Psoas muscle (tissue), 8 donors: Measurements from ENCODE around the gene HOXD4. TPM values are rescaled to one million over a fixed set of nuclear protein-coding genes. Genes with fewer than 3 reads are reported as not detected.
A peak's percentile ranks its signal among the peaks of the same experiment; 100 is the strongest.

Experiments
- ATAC-seq, 4 donors: fragments of 200-7000 bp; cut with Tn5 transposase; one replicate each; pipeline ENCODE4 v1.9.1; 2020; ENCODE audit warnings: moderate library complexity in 3 of 4, mild to moderate bottlenecking in 2 of 4
- DNase-seq, 2 donors: peaks; one replicate each; pipeline ENCODE4 v3.0.0-alpha.2; 2020
- H3K27ac ChIP-seq: fragments of 200-600 bp; one replicate; pipeline ENCODE4 v1.8.0; 2022
- H3K27me3 ChIP-seq, 3 donors: fragments of 200-600 bp in 1 of 3; one replicate each; pipeline versions ENCODE4 v1.6.1 to v1.8.0; 2013 to 2022; ENCODE audit warnings: low read length in 2 of 3, mild to moderate bottlenecking in 2 of 3, moderate library complexity in 1 of 3; ENCODE audit not compliant: insufficient read depth in 3 of 3
- H3K36me3 ChIP-seq, 2 donors: fragments of 200-600 bp in 1 of 2; one replicate each; pipeline versions ENCODE4 v1.6.1 to v1.8.0; 2013 to 2022; ENCODE audit warnings: low read depth in 1 of 2, mild to moderate bottlenecking in 1 of 2, moderate library complexity in 1 of 2; ENCODE audit not compliant: insufficient read depth in 1 of 2
- H3K4me1 ChIP-seq: fragments of 200-600 bp; one replicate; pipeline ENCODE4 v1.8.0; 2022
- H3K4me3 ChIP-seq: fragments of 200-600 bp; one replicate; pipeline ENCODE4 v1.8.0; 2022; ENCODE audit warnings: mild to moderate bottlenecking
- H3K9me3 ChIP-seq: fragments of 200-600 bp; one replicate; pipeline ENCODE4 v1.8.0; 2022
- CTCF ChIP-seq: fragments of 200-600 bp; IDR thresholded peaks from one replicate; pipeline ENCODE4 v1.8.0; 2022; ENCODE audit warnings: antibody characterized with exemption
- WGBS, 3 donors: extraction: QIAGEN DNeasy Blood & Tissue Kit; methylation state at CpG; one replicate each; pipeline versions ENCODE4 v1.1.6 to v1.1.7; 2013; 5-methylcytosine and 5-hydroxymethylcytosine counted together
- intact Hi-C, 2 donors: fragments of 100-400 bp; cut with DNase I; formaldehyde crosslinking; loops; one replicate each; pipeline versions ENCODE4 v1.11.0 to v1.14.2; 2022
- polyA plus RNA-seq, 3 donors: library from polyadenylated mRNA; stranded (reverse); fragments of 200-250 nt; gene quantifications; one replicate each; pipeline ENCODE4 v1.2.3, GENCODE V29; 2013
- total RNA-seq, 4 donors: library from RNA; stranded (reverse); fragmentation: NEBNext Ultra II Directional in 2 of 4; extraction: Animal tissue kit (Norgen Biotek cat#: 25700) in 2 of 4; gene quantifications; one replicate each; pipeline versions ENCODE4 v1.2.1 to v1.2.4, GENCODE V29; 2021 to 2023
- donor health status: healthy with polysubstance abuse.
- donor health status: DM: no; HTN: no; CAD: no; lungs with moderate emphysema.
- donor health status: Bipolar disorder and iron deficiency.
- donor health status: healthy.
- donor health status: DM: yes; HTN: yes; CAD: no.
- donor health status: DM: no; HTN: no; CAD: no.
- donor health status: DM: no; HTN: no; CAD: no.
- donor health status: DM: yes; HTN: yes; CAD: no.

Gene HOXD4
- total and polyA plus RNA-seq, 7 donors = 0.26 to 4.1 (median 1.2) TPM

GRCh38 chr2:176137906-176138305, 13.4 kb upstream of the HOXD4 start:
- Histone ChIP-seq H3K9me3 (no peaks in the 10 kb centered on the region), H3K27me3 (no peaks in the 10 kb centered on the region), H3K4me1 (peaks cover 30% of the 10 kb centered on the region), H3K4me3 (peak overlapping the region; percentile 89), H3K36me3 (no peaks in the 10 kb centered on the region), H3K27ac (peak overlapping the region; percentile 93)
- no peak for DNase-seq
- intact Hi-C loops = loop anchor here in 1 of 2 donors (5.0 kb wide), 1 partner anchor 399 kb away; no protein-coding TSS in a partner anchor
- WGBS, 3 donors = 48 to 59% (median 57%) methylated on average over 8 of the region's 8 CpGs
- no peak for TF ChIP-seq CTCF
- no peak for ATAC-seq

GRCh38 chr2:176138526-176138922, 12.8 kb upstream of the HOXD4 start:
- Histone ChIP-seq H3K4me1 (peaks cover 24% of the 10 kb centered on the region), H3K27me3 (no peaks in the 10 kb centered on the region), H3K27ac (peak overlapping the region; percentile 93), H3K36me3 (no peaks in the 10 kb centered on the region), H3K9me3 (no peaks in the 10 kb centered on the region), H3K4me3 (peak overlapping the region; percentile 89)
- WGBS, 3 donors = 26 to 32% (median 31%) methylated on average over 14 of the region's 14 CpGs
- intact Hi-C loops = loop anchor here in 1 of 2 donors (5.0 kb wide), 1 partner anchor 399 kb away; no protein-coding TSS in a partner anchor
- TF ChIP-seq CTCF = no peak
- ATAC-seq (no peak), DNase-seq (no peak)

DNA sequence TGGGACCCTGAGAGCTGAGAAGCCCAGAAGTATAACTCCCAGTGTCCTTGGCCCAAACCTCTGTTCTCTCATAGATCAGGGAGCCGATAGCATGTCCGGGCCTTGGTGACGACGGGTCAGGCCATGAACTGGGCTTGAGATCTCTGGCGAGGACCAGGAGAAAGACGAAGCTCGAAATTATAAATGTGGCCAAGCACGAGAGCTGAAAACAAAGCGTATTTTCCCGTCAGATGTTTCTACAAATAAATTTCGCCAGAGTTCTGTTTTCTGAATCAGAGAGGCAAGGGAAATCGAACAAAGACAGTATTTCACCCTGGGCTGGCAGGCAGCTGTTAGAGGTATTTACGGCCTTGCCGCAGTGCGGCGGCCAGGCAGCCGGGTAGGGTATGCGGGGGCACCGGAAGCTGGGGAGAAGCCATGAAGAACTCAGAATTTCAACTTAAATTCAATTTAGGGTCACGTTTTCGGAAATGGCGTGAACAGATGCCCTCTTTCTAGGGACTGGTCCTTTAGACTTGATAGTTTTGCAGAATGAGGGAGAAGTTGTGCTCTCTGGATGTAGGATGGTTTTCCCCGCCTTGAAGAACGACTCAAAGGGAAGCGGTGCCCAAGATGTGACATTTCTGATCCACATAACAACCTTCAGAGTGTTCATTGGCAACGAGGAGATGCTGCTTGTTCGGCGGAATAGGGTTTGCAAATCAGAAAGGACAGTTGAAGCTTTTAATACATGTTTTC, 12.3 kb upstream of the HOXD4 start:
- no peaks in the 10 kb centered on the region for H3K27me3 ChIP-seq
- H3K9me3 ChIP-seq = no peaks in the 10 kb centered on the region
- WGBS, 3 donors = 24 to 32% (median 27%) methylated on average over 28 of the region's 28 CpGs
- ATAC-seq = peak in 2 of 4 donors; percentile 29 to 31
- intact Hi-C loops = loop anchor here in 1 of 2 donors (5.0 kb wide), 1 partner anchor 398 kb away; no protein-coding TSS in a partner anchor
- TF ChIP-seq CTCF = no peak
- H3K4me3 ChIP-seq = peak overlapping the region; percentile 89
- no peaks in the 10 kb centered on the region for H3K36me3 ChIP-seq
- peak overlapping the region; percentile 93 for H3K27ac ChIP-seq
- peak in 1 of 2 donors; percentile 51 for DNase-seq
- peaks cover 22% of the 10 kb centered on the region for H3K4me1 ChIP-seq

DNA sequence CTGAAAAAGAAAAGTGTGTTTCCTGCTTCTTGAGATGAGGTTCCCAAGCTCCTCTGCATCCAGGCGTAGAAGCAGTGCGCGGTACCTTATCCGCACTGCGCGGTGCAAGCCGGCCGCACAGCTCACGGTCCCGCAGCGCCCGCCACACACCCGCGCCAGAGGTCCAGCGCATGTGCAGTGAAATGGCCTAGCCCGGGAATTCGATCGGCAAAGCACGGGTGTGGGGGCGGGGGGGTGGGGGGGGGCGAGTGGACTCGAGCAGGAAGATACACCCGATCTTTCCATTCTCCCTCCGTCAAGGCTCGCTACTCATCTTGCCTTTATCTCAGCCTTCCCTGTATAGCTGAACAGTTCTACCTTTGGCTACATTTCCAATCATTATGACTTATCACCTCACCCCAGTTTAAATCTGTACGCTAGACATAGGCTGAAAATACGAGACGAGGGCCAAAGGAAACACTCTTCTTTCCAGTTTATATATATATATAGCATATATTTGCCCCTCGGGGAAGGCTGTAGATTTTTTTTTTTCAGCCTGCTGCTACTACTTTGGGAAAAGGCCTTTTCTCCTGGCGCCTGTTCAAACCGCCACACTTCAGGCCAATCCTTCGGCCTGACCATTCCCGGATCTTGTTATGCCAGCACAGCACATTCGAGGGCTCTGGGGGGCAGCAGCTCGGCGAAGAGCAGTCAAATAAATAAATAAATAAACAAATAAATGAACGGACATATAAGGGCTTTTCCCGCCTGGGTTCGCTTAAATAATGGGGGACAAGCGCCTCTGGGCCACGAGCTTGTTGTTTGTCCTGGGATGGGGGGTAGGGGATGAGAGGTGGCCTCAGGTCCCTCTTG, 11.5 kb upstream of the HOXD4 start:
- no peaks in the 10 kb centered on the region for H3K36me3 ChIP-seq
- no peaks in the 10 kb centered on the region for H3K9me3 ChIP-seq
- TF ChIP-seq CTCF = no peak
- H3K27me3 ChIP-seq = no peaks in the 10 kb centered on the region
- H3K27ac ChIP-seq = peak overlapping the region; percentile 93
- peaks cover 19% of the 10 kb centered on the region for H3K4me1 ChIP-seq
- H3K4me3 ChIP-seq = peak overlapping the region; percentile 89
- 23 to 30% (median 24%) methylated on average over 40 to 41 of the region's 41 CpGs for WGBS, 3 donors
- intact Hi-C loops = loop anchor here (1.0 to 5.0 kb wide), 7 partner anchors 132 to 497 kb away; no protein-coding TSS in a partner anchor
- ATAC-seq = peak in 3 of 4 donors; percentile 52 to 57 (median 56)
- no peak for DNase-seq
